T-helper 22 cell (primary cell): Measurements from ENCODE around the gene SIK1.
"Not testable (repeated sequence)": the region's sequence is repeated elsewhere in the genome, so short reads cannot be mapped to it uniquely, and the experiment has no call there.

Source experiments
- DNase-seq: peaks from one replicate; pipeline ENCODE4 v3.0.0-alpha.2; 2020; ENCODE audit warnings: low read depth

Gene SIK1

GRCh38 chr21:43396788-43397438 lies 30.0 kb downstream of the SIK1 start:
- not testable (repeated sequence) for DNase-seq

- DNase-seq: not testable (repeated sequence)
These were observed 43.6 kb downstream of the SIK1 start for GRCh38 chr21:43383351-43383750.

- DNase-seq: not testable (repeated sequence)
These were observed 44.0 kb downstream of the SIK1 start for GRCh38 chr21:43382902-43383301.

GRCh38 chr21:43380852-43381533 lies 45.9 kb downstream of the SIK1 start:
- DNase-seq: not testable (repeated sequence)

DNA sequence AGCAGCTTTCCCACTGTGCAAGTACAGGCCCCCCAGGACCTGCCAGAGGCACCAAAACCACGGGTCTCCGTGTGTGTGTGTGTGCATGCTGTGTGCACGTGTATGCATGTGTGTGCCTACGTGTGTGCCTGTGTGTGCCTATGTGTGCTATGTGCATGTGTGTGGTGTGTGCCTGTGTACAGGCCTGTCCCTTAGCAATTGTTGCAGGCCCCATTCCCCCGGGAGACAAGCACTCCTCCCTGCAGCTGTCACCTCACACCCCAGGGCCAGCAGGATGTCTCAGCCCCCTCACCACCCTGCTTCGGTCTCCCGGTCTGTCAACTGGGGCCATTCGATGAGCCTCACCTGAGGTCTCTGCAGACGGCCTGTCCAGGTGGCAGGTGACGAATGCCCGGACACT lies 46.6 kb downstream of the SIK1 start:
- not testable (repeated sequence) for DNase-seq

GRCh38 chr21:43379626-43380122 lies 47.3 kb downstream of the SIK1 start:
- not testable (repeated sequence) for DNase-seq

GRCh38 chr21:43376478-43376882 lies 50.5 kb downstream of the SIK1 start:
- DNase-seq: no peak

DNA sequence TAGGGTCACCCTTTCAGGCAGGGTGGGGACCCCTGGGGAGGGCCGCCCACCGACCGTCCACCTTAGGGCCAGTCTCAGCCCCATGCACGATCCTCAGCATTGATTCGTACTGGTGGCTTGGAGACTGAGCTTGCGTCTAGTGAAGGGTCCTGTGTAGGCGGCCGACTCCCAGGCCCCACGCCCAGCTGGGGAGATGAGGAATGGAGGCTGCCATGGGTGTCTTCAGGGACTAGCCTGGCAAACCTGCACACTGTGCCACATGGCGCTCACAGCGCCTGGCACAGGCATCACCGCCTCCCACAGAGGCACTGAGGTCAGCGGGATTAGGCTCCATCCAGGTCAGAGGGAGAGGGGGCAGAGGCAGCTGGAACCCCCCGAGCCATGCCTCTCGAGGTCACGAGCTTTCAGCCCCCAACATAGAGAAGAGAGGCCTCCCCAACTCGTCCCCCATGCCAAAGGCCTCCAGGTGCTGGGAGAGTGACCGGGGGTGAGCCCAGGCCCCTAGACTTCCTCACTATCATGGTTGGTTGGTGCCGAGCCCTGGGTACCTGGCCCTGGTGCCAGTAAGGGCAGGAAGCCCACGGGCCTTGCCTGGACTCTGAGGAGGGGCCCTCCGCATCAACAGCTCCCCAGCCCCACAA lies 51.0 kb downstream of the SIK1 start:
- DNase-seq: no peak

- no peak for DNase-seq
These were observed 51.7 kb downstream of the SIK1 start for GRCh38 chr21:43375006-43375836.

- no peak for DNase-seq
These were observed 52.6 kb downstream of the SIK1 start for GRCh38 chr21:43374228-43374885.

DNA sequence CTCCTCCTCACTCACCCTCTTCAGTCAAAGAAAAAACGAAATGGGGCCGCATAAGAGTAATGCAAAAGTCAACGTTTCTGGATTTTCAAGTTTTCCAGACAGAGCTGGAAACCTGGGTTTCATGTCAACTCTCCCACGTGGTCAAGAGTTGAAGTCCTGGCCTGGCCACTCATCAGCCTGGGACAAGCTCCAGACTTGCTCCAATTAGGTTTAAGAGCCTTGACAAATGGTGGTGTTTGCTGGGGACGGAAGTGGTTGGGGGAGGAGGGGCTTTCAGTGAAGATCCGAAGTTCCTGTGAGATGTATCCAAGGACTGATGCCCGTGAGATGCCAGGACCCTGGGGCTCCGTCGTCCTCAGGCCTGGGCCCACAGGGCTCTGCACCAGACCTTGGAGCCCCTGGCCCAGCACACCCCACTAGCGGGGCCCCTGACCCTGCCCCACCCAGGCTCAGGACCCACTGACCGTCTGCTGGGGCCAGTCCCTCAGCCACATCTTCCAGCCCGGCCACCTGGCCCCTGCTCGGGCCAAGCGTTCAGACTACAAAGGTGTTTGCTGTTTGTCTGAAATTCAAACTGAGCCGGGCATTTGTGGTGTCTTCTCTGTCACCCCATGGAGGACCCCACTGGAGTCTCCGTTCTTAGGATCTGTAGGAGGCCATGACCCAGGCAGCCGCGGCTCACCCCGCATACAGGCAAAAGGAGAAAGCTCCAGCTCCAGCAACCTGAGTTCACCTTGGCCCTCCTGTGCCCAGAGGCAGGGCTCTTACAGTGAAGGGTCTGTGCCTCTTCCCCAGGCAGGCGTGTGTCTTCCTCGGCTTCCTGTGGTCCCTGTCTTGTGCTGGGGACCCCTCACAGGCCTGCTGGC lies 53.3 kb downstream of the SIK1 start:
- no peak for DNase-seq

GRCh38 chr21:43372663-43373361 lies 54.1 kb downstream of the SIK1 start:
- DNase-seq: no peak

DNA sequence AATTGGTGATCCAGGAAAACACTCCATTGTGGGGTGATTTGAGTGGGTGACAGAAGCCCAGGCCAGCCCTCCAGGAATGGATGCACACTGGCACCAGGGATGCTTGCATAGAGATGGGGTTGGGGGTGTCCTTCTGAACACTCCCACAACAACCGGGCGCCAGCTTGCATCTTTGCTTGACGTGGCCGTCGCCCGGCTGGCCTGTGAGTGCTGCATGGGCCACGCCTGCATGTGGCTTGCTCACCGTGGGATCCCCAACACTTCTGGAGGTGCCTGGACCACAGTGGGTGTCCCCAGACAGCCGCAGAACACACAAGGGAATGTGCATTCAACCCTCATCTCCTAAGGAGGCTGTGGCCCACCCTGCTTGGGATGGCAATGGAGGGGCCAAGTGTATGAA lies 55.1 kb downstream of the SIK1 start:
- DNase-seq: no peak

- DNase-seq: no peak
These were observed 55.9 kb downstream of the SIK1 start for GRCh38 chr21:43370888-43371570.

DNA sequence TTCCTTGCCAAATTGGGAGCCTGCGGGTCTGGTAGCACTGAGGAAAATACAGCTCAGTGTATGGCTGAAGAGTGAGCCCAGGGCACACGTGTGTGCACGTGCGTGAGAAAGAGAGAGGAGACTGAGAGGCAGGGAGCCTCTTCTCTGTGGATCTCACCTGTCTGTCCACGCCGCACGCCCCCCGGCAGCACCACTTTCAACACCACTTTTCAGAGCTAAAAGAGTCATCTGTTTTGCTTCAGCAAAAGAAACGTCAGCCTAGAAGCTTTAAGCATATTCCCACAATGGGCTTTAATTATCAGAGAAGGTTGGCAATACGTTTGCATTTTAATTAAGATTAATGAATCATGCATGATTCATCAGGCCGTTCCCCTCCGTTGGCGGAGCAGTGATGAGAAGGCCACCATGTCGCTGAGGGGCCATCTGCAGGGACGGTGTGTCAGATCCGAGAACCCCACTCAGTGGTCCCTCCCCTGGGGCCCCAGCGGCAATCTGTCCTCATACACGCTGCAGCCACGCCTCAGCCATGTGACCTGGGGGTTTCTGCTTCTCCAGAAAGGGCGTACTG lies 56.8 kb downstream of the SIK1 start:
- DNase-seq: no peak

GRCh38 chr21:43369596-43370090 lies 57.3 kb downstream of the SIK1 start:
- no peak for DNase-seq

GRCh38 chr21:43369124-43369523 lies 57.8 kb downstream of the SIK1 start:
- no peak for DNase-seq

GRCh38 chr21:43368685-43369084 lies 58.2 kb downstream of the SIK1 start:
- DNase-seq: no peak

GRCh38 chr21:43367859-43368258 lies 59.1 kb downstream of the SIK1 start:
- no peak for DNase-seq
